Limb (tissue), 2 donors: Measurements from ENCODE around the gene P2RX2.

ENCODE experiments used
- DNase-seq, 2 donors: peaks; one replicate each; pipeline ENCODE4 v3.0.0-alpha.2; 2016; ENCODE audit errors: extremely low spot score in 2 of 2

The P2RX2 gene

GRCh38 chr12:132602572-132603239 lies 15.9 kb upstream of the P2RX2 start:
- DNase-seq: peak; percentile 47 to 67

GRCh38 chr12:132603240-132604150 lies 15.1 kb upstream of the P2RX2 start:
- DNase-seq: no peak

GRCh38 chr12:132604151-132604618 lies 14.4 kb upstream of the P2RX2 start:
- DNase-seq: peak in 1 of 2 donors; percentile 61

- DNase-seq: no peak
Observed at GRCh38 chr12:132604668-132605441, 13.7 kb upstream of the P2RX2 start.

GRCh38 chr12:132605892-132606291 lies 12.7 kb upstream of the P2RX2 start:
- DNase-seq: no peak

- no peak for DNase-seq
Observed at GRCh38 chr12:132606466-132606865, 12.1 kb upstream of the P2RX2 start.

GRCh38 chr12:132606927-132607326 lies 11.6 kb upstream of the P2RX2 start:
- DNase-seq: no peak

GRCh38 chr12:132608231-132609171 lies 10.1 kb upstream of the P2RX2 start:
- DNase-seq: no peak

- DNase-seq: peak in 1 of 2 donors; percentile 61
Observed at GRCh38 chr12:132610051-132610759, 8.4 kb upstream of the P2RX2 start, which contains the start of gene LRCOL1. Gene LRCOL1, minus strand, starts transcription at chr12:132610582. Its CDS starts 4,331 bp downstream, at chr12:132606251.

- DNase-seq: no peak
Observed at GRCh38 chr12:132610866-132611602, 7.5 kb upstream of the P2RX2 start.

- no peak for DNase-seq
Observed at GRCh38 chr12:132611620-132612019, 7.0 kb upstream of the P2RX2 start.

GRCh38 chr12:132614029-132614428 lies 4.5 kb upstream of the P2RX2 start:
- no peak for DNase-seq

- peak; percentile 75 to 87 for DNase-seq
Observed at GRCh38 chr12:132614861-132615578, 3.6 kb upstream of the P2RX2 start.

GRCh38 chr12:132615579-132616038 lies 3.0 kb upstream of the P2RX2 start:
- DNase-seq: no peak

- DNase-seq: no peak
Observed at GRCh38 chr12:132617135-132617701, 1.4 kb upstream of the P2RX2 start.

- no peak for DNase-seq
Observed at GRCh38 chr12:132617822-132618682, 524 bp upstream of the P2RX2 start.

- no peak for DNase-seq
Observed at GRCh38 chr12:132619071-132619385, 452 bp downstream of the P2RX2 start.
